Activated T-cell treated with anti-CD3 and anti-CD28 coated beads, Interleukin-2, amount 50 U/mL, for 4 hours (primary cell): ENCODE data around the gene GPR155. TPM values are rescaled to one million over a fixed set of nuclear protein-coding genes. Genes with fewer than 3 reads are reported as not detected.
"Not testable (repeated sequence)": the region's sequence is repeated elsewhere in the genome, so short reads cannot be mapped to it uniquely, and the experiment has no call there.

Experiments used
- ATAC-seq, 2 donors: fragments of 200-7000 bp; cut with Tn5 transposase; one replicate each; pipeline ENCODE4 v1.10.0; 2021
- DNase-seq: peaks from one replicate; pipeline ENCODE4 v3.0.0-alpha.2; 2020
- H3K27me3 Mint-ChIP-seq: one replicate; pipeline ENCODE4 v1.8.0; 2021; ENCODE audit warnings: low read depth, mixed read lengths
- H3K36me3 Mint-ChIP-seq: one replicate; pipeline ENCODE4 v1.8.0; 2022; ENCODE audit warnings: mixed read lengths; ENCODE audit not compliant: insufficient read depth
- H3K4me1 Mint-ChIP-seq: one replicate; pipeline ENCODE4 v1.8.0; 2021; ENCODE audit warnings: low read depth, mixed read lengths
- H3K4me3 Mint-ChIP-seq: one replicate; pipeline ENCODE4 v1.8.0; 2021; ENCODE audit warnings: mild to moderate bottlenecking, moderate library complexity, mixed read lengths
- H3K9me3 Mint-ChIP-seq: one replicate; pipeline ENCODE4 v1.8.0; 2021; ENCODE audit warnings: mixed read lengths
- total RNA-seq, 3 donors: library from RNA; stranded (reverse); gene quantifications; one replicate each; pipeline ENCODE4 v1.2.1, GENCODE V29; 2021

The GPR155 gene
- total RNA-seq, 3 donors from 2014 or later, result 2.3 to 3.4 (median 2.7) TPM

GRCh38 chr2:174439323-174439722 lies 47.5 kb downstream of the GPR155 start:
- H3K4me1 Mint-ChIP-seq, result no peaks in the 10 kb centered on the region
- H3K27me3 Mint-ChIP-seq, result no peaks in the 10 kb centered on the region
- ATAC-seq, result no peak
- H3K9me3 Mint-ChIP-seq, result no peaks in the 10 kb centered on the region
- DNase-seq, result no peak
- H3K4me3 Mint-ChIP-seq, result no peak overlapping the region
- H3K36me3 Mint-ChIP-seq, result peaks cover 19% of the 10 kb centered on the region

DNA sequence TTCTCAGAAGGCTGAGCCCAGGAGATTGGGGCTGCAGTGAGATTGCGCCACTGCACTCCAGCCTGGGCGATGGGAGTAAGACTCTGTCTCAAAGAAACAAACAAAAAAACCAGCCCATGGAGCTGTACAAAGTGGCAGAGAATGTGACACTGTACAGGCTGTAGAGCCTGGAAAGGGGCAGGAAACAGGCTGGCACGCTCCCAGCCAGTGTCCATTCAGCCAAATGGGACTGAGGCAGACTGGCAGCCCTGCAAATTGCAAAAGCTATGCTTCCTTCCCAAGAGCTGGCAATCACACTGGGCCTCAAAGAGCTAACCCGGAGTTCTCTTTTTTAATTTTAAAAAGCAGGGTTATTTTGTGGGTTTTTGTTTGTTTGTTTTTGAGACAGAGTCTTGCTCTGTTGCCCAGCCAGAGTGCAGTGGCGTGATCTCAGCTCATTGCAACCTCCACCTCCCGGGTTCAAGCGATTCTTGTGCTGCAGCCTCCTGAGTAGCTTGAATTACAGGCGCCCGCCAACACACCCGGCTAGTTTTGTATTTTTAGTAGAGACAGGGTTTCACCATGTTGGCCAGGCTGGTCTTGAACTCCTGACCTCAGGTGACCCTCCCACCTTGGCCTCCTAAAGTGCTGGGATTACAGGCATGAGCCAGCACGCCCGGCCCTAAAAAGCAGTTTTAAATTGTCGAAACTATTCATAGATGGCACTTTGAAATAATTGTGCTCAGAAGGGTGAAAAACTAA lies 48.5 kb downstream of the GPR155 start:
- no peaks in the 10 kb centered on the region for H3K9me3 Mint-ChIP-seq
- H3K36me3 Mint-ChIP-seq, result peaks cover 20% of the 10 kb centered on the region
- DNase-seq (no peak), ATAC-seq (no peak)
- no peaks in the 10 kb centered on the region for H3K4me1 Mint-ChIP-seq
- no peak overlapping the region for H3K4me3 Mint-ChIP-seq
- H3K27me3 Mint-ChIP-seq, result no peaks in the 10 kb centered on the region

DNA sequence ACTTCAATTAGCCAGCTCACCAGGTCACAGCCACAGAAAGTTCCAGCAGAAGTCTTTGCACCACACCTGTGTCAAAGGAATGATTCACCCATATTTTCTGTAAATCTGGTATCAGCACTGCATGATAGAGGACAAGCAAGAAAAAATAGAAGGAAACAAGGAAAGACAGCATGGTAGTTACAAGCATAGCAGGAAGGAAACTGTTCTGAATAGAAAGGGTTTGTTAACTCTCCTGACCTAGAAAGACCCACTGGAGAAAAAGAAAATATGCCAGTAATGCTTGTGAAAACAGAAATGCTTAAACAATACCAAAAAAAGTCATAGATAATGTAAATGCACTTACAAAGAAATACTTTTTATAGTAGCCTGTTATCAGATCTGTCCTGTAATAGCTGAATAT lies 50.5 kb downstream of the GPR155 start:
- Mint-ChIP-seq H3K4me3 (no peak overlapping the region), H3K9me3 (no peaks in the 10 kb centered on the region), H3K36me3 (peaks cover 24% of the 10 kb centered on the region), H3K4me1 (no peaks in the 10 kb centered on the region), H3K27me3 (no peaks in the 10 kb centered on the region)
- DNase-seq (no peak), ATAC-seq (no peak)

DNA sequence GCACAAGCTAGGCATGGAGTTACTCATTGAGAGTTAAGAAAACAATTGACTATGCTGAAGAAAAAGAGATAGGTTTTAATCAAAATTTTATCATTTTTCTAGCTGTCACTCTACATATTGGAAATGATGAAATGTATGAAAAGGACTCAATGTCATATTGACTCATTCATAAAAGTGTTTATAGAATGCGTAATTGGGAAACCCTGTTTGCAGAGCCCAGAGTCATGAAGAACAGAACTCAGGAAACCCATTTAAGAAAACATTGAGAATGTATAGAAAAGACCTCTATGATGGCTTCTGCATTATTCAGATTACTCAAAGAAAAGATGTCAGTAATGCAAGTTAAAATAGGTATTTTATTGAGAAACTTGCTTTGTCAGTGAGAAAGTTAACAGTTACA lies 54.9 kb downstream of the GPR155 start:
- peaks cover 11% of the 10 kb centered on the region for H3K9me3 Mint-ChIP-seq
- ATAC-seq (no peak), DNase-seq (no peak)
- H3K4me3 Mint-ChIP-seq, result no peak overlapping the region
- no peaks in the 10 kb centered on the region for H3K4me1 Mint-ChIP-seq
- no peaks in the 10 kb centered on the region for H3K27me3 Mint-ChIP-seq
- peaks cover 32% of the 10 kb centered on the region for H3K36me3 Mint-ChIP-seq

GRCh38 chr2:174430066-174430465 lies 56.8 kb downstream of the GPR155 start:
- no peak for DNase-seq
- no peaks in the 10 kb centered on the region for H3K4me1 Mint-ChIP-seq
- H3K4me3 Mint-ChIP-seq, result no peak overlapping the region
- peaks cover 11% of the 10 kb centered on the region for H3K9me3 Mint-ChIP-seq
- H3K27me3 Mint-ChIP-seq, result no peaks in the 10 kb centered on the region
- peaks cover 26% of the 10 kb centered on the region for H3K36me3 Mint-ChIP-seq
- no peak for ATAC-seq

- DNase-seq (no peak), ATAC-seq (no peak)
- H3K36me3 Mint-ChIP-seq, result peaks cover 27% of the 10 kb centered on the region
- H3K4me1 Mint-ChIP-seq, result no peaks in the 10 kb centered on the region
- peaks cover 11% of the 10 kb centered on the region for H3K9me3 Mint-ChIP-seq
- no peaks in the 10 kb centered on the region for H3K27me3 Mint-ChIP-seq
- no peak overlapping the region for H3K4me3 Mint-ChIP-seq
Observed at GRCh38 chr2:174428214-174428613, 58.6 kb downstream of the GPR155 start.

GRCh38 chr2:174412256-174412655 lies 74.6 kb downstream of the GPR155 start:
- no peak for DNase-seq
- Mint-ChIP-seq H3K4me3 (no peak overlapping the region), H3K9me3 (no peaks in the 10 kb centered on the region), H3K36me3 (peaks cover 20% of the 10 kb centered on the region), H3K4me1 (no peaks in the 10 kb centered on the region), H3K27me3 (no peaks in the 10 kb centered on the region)
- no peak for ATAC-seq

DNA sequence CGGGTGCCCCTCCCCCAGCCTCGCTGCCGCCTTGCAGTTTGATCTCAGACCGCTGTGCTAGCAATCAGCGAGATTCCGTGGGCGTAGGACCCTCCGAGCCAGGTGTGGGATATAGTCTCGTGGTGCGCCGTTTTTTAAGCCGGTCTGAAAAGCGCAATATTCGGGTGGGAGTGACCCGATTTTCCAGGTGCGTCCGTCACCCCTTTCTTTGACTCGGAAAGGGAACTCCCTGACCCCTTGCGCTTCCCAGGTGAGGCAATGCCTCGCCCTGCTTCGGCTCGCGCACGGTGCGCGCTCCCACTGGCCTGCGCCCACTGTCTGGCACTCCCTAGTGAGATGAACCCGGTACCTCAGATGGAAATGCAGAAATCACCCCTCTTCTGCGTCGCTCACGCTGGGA lies 76.8 kb downstream of the GPR155 start:
- peaks cover 13% of the 10 kb centered on the region for H3K36me3 Mint-ChIP-seq
- not testable (repeated sequence) for H3K27me3 Mint-ChIP-seq, H3K4me1 Mint-ChIP-seq, ATAC-seq, H3K4me3 Mint-ChIP-seq, DNase-seq, H3K9me3 Mint-ChIP-seq

GRCh38 chr2:174403628-174404027 lies 83.2 kb downstream of the GPR155 start:
- H3K4me1 Mint-ChIP-seq, result no peaks in the 10 kb centered on the region
- H3K27me3 Mint-ChIP-seq, result no peaks in the 10 kb centered on the region
- peaks cover 15% of the 10 kb centered on the region for H3K36me3 Mint-ChIP-seq

DNA sequence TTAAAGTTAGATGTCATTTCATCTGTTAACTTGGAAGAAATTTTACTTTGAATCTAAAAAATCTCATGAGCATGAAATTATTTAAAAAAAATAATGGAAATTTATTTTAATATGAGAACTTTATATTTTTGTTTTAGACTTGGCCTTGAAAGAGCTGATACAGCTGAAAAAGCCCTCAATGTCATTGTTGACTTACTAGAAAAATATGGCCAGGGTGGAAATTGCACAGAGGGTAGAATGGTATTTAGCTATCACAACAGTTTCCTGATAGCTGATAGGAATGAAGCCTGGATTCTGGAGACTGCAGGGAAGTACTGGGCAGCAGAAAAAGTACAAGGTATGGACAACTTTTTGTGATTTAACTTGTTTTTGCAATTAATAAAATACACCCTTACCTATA lies 86.0 kb downstream of the GPR155 start:
- no peaks in the 10 kb centered on the region for H3K27me3 Mint-ChIP-seq
- no peaks in the 10 kb centered on the region for H3K9me3 Mint-ChIP-seq
- no peak overlapping the region for H3K4me3 Mint-ChIP-seq
- ATAC-seq (no peak), DNase-seq (no peak)
- H3K36me3 Mint-ChIP-seq, result peaks cover 15% of the 10 kb centered on the region
- H3K4me1 Mint-ChIP-seq, result peaks cover 10% of the 10 kb centered on the region

More at GRCh38 chr2:174403628-174404027, 83.2 kb downstream of the GPR155 start:
- H3K9me3 Mint-ChIP-seq, result no peaks in the 10 kb centered on the region
- ATAC-seq (no peak), DNase-seq (no peak)
- H3K4me3 Mint-ChIP-seq, result no peak overlapping the region

GRCh38 chr2:174399171-174399570 lies 87.7 kb downstream of the GPR155 start:
- H3K4me3 Mint-ChIP-seq, result no peak overlapping the region
- H3K36me3 Mint-ChIP-seq, result peaks cover 15% of the 10 kb centered on the region
- no peaks in the 10 kb centered on the region for H3K27me3 Mint-ChIP-seq
- peaks cover 17% of the 10 kb centered on the region for H3K4me1 Mint-ChIP-seq
- no peak for DNase-seq
- no peak for ATAC-seq
- H3K9me3 Mint-ChIP-seq, result no peaks in the 10 kb centered on the region

DNA sequence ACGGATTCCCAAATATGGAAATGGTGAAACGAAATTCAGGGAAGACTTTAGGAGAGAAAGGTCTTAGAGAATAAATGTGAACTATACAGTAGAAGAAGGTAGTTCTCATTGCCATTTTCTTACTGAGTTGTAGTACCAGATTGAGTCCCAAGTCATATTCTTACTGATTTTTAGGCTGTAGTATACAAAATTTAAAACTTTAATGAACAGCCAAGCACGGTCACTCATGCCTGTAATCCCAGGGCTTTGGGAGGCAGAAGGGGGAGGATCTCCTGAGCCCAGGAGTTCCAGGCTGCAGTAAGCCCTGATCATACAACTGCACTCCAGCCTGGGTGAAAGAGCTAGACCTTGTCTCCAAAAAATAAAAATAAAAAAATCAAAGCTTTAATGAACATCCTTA lies 89.1 kb downstream of the GPR155 start:
- no peaks in the 10 kb centered on the region for H3K9me3 Mint-ChIP-seq
- DNase-seq (no peak), ATAC-seq (no peak)
- H3K27me3 Mint-ChIP-seq, result no peaks in the 10 kb centered on the region
- H3K4me3 Mint-ChIP-seq, result no peak overlapping the region
- peaks cover 26% of the 10 kb centered on the region for H3K4me1 Mint-ChIP-seq
- H3K36me3 Mint-ChIP-seq, result peaks cover 9% of the 10 kb centered on the region

GRCh38 chr2:174395969-174396630 lies 90.7 kb downstream of the GPR155 start:
- DNase-seq (no peak), ATAC-seq (peak; percentile 27 to 52)
- no peaks in the 10 kb centered on the region for H3K27me3 Mint-ChIP-seq
- H3K9me3 Mint-ChIP-seq, result no peaks in the 10 kb centered on the region
- H3K36me3 Mint-ChIP-seq, result peaks cover 15% of the 10 kb centered on the region
- H3K4me3 Mint-ChIP-seq, result peak overlapping the region; percentile 93
- peaks cover 38% of the 10 kb centered on the region for H3K4me1 Mint-ChIP-seq

DNA sequence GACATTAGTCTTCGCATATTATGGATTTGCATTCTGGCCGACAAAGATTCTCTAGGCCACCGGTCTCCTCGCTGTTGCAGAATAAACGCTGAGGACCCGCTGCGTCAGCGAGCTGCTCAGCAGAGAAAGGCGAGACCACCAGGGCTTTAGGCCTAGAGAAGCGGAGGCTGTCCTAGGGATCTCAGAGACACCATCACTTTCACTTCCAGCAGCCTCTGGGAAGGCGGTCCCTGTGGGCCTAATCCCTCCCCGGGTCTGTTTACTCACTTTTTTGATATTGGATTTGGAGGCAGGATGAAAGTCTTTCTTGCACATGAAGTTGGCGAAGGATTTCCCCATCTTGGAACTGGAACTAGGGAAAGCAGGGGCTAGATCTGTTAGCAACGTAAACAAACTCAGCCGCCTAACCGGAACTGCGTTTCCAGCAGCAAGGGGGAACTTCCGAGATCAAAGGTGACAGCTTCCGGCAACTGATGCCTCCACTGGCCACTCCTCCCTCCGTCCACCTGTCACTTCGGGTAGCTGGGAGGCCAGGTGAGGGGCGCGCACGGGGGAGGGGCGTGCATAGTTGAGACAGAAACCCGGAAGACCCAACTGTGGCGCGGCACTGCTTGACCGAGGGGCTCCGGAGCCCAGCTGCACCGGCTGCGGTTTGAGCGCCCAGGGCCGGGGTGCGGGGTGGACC lies 91.4 kb downstream of the GPR155 start, which contains the start of gene SCRN3:
Gene SCRN3, plus strand, starts transcription at position 447 of the 685 bp plus-strand sequence. CDS start 2,554 bp downstream, outside the sequence.
- ATAC-seq (peak; percentile 95), DNase-seq (peak; percentile 61)
- Mint-ChIP-seq H3K4me1 (peaks cover 38% of the 10 kb centered on the region), H3K27me3 (no peaks in the 10 kb centered on the region), H3K4me3 (peak within 1 kb of the TSS; percentile 93), H3K36me3 (peaks cover 16% of the 10 kb centered on the region), H3K9me3 (no peaks in the 10 kb centered on the region)
